HG03469 (cell line): ENCODE results near the gene C10orf95.
"Not testable (repeated sequence)": the region's sequence is repeated elsewhere in the genome, so short reads cannot be mapped to it uniquely, and the experiment has no call there.

Experiments
- ATAC-seq: cut with Tn5 transposase; IDR thresholded peaks from one replicate; pipeline ENCODE4 v1.9.1; 2021; ENCODE audit warnings: mild to moderate bottlenecking, moderate library complexity, moderate number of reproducible peaks; ENCODE audit not compliant: unreplicated experiment

The C10orf95 gene

DNA sequence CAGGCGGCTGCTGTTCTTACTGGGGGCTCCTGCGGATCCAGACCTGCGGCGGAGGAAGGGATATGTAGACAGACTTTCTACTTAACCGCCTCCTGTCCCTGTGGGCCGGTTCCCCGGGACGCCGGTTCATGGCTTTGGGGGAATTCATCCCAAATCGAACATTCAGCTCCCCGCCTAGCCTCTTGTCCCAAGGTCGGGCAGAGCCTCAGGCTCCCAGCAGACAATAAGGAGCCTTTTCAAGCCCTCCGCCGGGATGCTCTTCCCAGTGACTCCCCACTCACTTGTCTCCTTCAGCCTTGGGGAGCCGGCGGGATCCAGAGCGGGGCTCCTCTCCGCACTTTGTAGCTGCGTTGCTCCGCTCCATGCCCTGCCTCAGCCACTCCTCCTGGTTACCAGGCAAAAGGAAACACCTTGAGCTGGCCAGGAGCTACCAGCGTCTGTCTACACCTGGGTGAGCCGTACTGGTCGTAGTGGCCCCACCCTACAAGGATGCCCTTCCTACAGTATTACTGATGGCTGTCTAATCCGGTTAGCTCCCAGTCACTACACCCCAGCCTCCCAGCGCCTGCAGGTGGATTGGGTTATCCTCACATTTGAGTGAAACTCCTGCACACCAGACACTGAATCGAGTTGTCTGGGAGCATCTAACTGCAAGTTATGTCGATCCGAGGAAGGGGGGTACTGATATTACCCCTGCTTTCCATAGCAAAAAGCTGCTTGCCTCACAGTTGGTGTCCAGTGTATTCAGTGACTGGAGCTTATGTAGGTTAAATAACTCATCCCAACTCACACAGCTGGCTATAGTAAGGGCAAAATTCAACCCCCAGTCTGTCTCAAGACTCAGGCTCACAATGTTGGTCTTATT, at the start of gene C10orf95:
C10orf95 (minus strand) TSS at position 439 of the 865 bp plus-strand sequence. CDS start 450 bp downstream, outside the sequence.
- no peak for ATAC-seq

- ATAC-seq, result not testable (repeated sequence)
Observed at GRCh38 chr10:102500686-102501085, 49.3 kb upstream of the C10orf95 start.

DNA sequence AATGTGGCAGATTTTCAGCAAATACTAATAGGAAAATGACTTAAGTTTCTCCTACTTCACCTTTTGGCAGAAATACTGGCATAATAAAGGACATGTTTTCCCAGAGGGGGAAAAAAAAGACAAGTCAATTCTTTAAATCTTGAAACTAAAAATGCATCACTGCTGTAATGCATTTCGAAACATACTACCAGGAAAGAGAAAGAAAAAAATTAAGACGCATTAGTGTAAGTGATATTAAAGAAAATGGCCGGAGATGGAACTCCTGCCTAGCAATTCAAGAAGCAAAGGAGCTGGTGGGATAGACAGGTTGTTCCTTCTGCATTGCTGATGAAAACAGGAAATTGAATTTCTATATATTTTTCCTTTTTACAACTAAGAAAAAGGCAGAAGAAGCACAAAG, 48.0 kb upstream of the C10orf95 start:
- ATAC-seq, result no peak

GRCh38 chr10:102497545-102497944, 46.2 kb upstream of the C10orf95 start:
- ATAC-seq, result no peak

GRCh38 chr10:102493771-102494170, 42.4 kb upstream of the C10orf95 start:
- no peak for ATAC-seq

DNA sequence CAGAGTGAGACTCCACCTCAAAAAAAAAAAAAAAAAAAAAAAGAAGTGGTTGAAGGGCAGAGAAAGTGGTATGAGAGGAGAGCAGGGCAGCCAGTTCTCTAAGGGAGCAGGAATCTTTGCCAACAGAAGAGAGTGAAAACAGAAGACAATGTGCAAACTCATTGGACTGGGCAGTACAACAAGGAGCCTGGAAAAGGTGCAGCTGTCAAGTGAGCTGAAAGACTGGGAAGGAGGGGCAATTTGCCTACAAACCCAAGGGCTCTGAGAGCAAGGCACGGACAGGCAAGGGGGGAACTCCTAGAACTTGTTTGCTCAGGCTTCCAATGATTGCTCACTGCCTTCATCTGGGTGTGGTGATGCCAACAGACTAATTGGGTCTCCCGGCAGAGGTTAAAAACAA, 41.6 kb upstream of the C10orf95 start:
- no peak for ATAC-seq

GRCh38 chr10:102492344-102492939, 41.1 kb upstream of the C10orf95 start:
- no peak for ATAC-seq

- ATAC-seq, result no peak
Observed at GRCh38 chr10:102491136-102491535, 39.8 kb upstream of the C10orf95 start.

DNA sequence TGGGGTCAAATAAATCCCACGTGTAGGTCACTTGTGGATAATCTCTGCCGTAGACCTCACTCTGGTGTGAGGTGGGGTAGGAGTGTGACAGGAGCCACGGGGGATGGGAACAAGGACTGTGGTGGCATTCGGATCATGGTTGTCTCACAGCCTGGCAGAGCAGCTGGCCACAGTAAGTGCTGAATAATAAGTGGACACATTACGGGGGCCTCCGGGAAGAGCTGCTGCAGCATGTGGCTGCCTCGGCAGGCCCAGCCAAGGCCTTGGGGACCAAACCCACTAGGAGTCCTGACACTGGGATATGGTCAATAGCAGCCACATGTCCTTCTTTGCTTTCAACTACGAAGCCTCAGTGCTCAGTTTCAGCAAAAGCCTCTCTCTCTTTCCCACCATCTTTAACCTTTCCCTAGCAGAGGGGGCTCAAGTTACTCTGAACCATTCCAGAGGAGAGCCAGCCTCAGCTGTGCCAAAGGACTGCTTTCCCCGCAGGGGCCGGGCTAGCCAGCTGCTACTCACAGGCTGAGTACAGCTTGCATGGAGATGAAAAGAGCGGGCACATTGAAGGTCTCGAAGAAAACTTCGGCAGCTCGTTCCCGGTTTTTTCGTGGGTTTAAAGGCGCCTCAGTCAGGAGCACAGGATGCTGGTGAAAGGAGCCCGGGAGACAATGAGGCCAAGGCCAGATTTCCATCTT, 33.9 kb upstream of the C10orf95 start:
- no peak for ATAC-seq

DNA sequence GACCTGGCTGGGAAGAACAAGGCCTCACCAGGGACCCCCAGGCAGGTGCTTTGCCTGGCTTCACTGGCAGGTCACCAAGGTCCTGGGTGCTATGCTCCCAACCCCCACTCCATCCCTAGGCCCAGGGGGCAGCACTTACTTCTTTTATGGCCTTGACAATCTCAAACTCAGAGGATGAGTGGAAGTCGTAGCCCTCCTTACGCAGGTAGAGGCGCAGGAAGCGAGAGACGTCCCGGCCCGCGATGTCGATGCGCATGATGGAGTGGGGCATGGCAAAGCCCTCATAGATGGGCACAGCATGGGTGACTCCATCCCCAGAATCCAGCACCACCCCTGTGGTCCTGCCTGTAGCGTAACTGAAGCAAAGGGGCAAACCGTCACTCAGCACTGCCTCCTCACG, 32.7 kb upstream of the C10orf95 start:
- no peak for ATAC-seq

DNA sequence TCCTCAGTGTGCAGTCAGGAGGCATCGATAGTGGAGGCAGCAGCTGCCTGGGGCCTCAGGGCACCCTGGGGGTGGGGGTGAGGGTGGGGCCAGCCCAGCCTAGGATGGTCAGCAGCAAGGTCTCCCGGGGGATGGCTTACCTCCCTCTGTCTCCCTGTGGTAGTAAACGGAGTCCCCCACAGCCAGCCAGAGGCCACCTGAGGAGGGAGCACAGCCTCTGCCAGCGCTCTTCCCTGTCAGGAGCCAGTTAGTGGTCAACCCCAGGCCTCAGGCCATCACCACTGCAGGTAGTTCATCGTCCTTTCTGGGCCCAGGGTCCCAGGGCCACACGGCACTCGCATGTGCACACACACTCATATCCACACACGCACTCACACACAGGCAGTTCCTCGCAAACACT, 29.1 kb upstream of the C10orf95 start:
- no peak for ATAC-seq

DNA sequence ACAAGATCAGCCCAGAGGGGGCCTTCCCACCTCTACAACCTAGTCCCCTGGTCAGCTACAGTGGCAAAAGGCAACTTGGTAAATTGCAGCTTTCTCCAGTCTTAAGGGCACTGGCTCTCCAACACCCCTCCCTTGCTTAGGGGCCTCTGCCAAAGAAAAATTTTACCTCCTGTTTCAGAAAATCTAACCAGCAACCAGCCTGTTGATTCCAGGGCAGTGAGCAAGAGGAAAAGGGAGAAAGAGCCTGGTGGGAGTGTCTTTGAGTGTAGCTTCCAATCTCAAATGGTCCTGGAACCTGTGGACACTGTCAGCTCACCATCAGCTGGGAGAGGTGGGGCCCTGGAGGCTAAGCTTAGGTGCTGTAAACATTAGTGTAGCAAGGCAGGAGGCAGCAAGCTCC, 28.3 kb upstream of the C10orf95 start:
- no peak for ATAC-seq

DNA sequence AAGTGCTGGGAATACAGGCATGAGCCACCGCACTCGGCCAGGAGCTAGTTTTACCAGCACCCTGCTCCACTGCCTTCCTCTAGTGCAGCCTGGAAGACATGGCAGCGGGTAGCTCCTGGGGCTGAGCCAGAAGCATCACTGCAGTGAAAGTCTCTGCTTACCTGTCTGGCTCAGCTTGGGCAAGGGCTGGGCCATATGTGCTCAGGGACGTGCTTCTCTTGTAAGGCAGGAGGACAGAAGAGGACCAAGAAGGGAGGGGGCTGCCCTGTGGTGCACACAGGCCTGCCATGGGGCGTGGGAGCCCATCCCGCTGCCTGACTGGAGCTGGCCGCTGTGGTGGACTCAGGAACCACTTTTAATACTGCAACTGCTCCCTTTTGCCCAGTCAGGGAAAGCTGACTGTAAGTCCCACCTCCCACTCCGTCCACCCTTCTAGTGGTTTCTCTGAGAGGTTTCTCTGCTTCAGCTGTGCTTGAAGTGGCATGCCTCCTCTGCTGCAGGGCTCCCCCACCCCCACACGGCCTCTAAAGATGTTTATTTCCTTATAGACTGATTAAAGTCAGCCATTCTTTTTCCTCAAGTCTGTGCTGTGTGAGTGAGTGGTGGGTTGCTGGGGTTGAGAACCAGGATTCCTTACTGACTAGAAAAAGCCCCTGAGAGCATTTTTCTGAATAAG, 25.3 kb upstream of the C10orf95 start:
- no peak for ATAC-seq

DNA sequence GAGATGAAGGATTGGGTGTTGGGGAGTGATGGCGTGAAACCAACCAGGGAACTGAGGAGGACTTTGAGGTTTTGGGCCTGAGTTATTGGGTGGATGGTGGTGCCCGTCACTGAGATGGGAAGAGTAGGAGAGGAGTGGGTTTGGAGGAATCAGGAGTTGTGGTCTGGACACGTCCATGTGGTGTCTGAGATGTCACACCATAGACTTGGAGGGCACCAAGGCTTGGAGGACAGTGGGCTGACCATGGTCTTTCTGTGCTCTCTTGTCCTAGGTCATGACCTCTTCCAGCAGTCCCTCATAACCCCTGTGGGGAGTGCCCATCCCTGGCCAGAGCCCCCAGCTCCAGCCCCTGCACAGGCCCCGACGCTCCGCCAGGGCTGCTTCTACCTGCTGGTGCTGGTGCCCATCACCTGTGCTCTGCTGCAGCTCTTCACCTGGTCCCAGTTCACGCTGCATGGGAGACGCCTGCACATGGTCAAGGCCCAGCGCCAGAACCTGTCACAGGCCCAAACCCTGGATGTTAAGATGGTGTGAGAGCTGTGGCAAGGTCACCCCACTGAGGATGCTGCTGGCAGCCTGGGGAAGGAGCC, 24.2 kb upstream of the C10orf95 start:
- no peak for ATAC-seq

DNA sequence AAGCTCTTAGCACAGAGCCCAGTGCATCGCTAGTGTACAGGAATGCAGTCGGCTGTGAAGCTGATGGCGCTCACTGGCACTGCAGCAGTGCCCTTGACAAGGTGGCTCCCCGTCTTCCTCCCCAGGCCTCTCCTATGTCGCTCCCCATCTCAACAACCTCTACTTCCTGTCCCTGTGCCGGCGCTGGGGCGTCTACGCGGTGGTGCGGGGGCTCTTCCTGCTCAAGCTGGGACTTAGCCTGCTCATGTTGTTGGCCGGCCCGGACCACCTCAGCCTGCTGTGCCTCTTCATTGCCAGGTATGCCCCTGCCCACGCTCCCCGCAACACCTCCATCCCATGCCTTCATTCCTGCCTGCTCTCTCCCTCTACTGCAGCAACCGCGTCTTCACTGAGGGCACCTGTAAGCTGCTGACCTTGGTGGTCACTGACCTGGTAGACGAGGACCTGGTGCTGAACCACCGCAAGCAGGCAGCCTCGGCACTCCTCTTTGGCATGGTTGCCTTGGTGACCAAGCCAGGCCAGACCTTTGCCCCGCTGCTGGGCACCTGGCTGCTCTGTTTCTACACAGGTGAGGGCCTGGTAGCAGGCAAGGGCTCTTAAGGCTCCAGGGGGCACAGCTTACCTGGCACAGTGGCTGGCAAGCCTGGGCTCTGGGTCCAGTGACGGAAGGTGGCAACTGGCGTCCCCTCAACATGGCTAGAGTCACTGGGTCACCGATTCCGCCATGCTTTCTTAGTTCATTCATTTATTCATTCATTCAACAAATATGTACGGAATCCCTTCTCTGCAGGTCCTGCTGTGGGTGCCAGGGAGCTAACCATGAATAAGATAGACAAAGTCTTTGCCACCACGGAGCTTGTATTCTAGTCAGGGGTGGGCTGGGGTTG, 22.3 kb upstream of the C10orf95 start:
- no peak for ATAC-seq

- no peak for ATAC-seq
Observed at GRCh38 chr10:102470579-102471546, 19.5 kb upstream of the C10orf95 start.

GRCh38 chr10:102468683-102469082, 17.3 kb upstream of the C10orf95 start:
- no peak for ATAC-seq

DNA sequence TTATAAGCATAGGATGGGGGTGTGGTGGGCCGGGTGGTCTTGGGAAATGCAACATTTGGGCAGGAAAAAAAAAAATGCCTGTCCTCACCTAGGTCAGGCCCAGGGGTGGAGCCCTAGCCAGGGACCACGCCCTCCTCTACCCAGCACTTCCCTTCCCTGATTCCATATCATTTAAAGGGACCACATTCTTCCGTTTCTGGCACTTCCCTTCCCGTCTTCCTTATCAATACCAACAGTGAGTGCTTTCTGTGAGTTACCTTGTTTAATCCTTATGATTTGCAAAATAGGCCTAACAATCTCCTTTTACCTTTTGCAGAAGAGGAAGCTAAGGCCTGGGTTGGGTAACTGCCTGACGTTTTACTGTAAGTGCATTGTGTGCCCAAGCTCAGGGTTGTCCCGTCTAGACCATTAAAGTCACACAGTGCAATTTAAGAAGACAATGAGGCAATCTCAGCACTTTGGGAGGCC, 16.7 kb upstream of the C10orf95 start:
- no peak for ATAC-seq

- no peak for ATAC-seq
Observed at GRCh38 chr10:102467318-102467717, 16.0 kb upstream of the C10orf95 start.
